ENCODE results near the gene TMX4.

DNA sequence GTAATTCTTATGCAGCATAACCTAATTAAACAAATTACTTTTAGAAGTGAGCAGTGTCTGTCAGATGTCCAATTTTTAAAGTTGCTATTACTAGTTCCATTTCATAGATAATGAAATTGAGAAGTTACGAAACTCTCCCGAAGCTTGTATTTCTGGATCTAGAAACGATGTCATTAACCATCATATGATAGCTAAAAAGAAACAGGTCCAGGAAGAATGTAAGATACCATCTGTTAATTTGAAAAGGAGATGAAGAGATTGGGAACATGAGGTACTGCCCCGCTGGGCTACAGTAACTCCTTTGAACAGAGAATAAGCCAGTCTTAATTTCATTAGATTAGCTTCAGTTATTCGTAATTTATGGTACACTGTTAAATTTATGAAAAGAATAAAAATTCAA is 47.5 kb upstream of the TMX4 start:
- TF ChIP-seq POLR2AphosphoS5 (IDR thresholded peaks at IDR 0.05; ENCODE audit: low read depth, low read length) (no peak), POLR2A (IDR thresholded peaks at IDR 0.05; ENCODE audit: low read depth, low read length) (no peak), TAF1 (IDR thresholded peaks at IDR 0.05; ENCODE audit: low read depth, low read length) (no peak)
